ENCODE measurements around the gene NUMB. TPM values are rescaled to one million over a fixed set of nuclear protein-coding genes. Genes with fewer than 3 reads are reported as not detected.

Gene NUMB
- total and polyA plus RNA-seq, 2 experiments from 2014 or later, result 64.8 to 142 TPM

- Histone ChIP-seq H3K27me3 (replicated peaks; ENCODE audit: insufficient read depth) (peaks cover 35% of the 10 kb centered on the region), H3K4me2 (ENCODE audit: unreplicated experiment) (no peak overlapping the region)
These were observed 223.6 kb downstream of the NUMB start for GRCh38 chr14:73234586-73235394.

GRCh38 chr14:73234029-73234428 is 224.3 kb downstream of the NUMB start:
- Histone ChIP-seq H2AFZ (no peak overlapping the region), H3K4me1 (ENCODE audit: insufficient read depth) (peaks cover 10% of the 10 kb centered on the region), H3K27me3 (replicated peaks; ENCODE audit: insufficient read depth) (peaks cover 32% of the 10 kb centered on the region), H3K9ac (no peak overlapping the region), H3K4me2 (ENCODE audit: unreplicated experiment) (no peak overlapping the region), H3K36me3 (ENCODE audit: low read depth) (no peaks in the 10 kb centered on the region), H3K9me2 (ENCODE audit: insufficient read depth) (no peaks in the 10 kb centered on the region), H3K4me3 (no peak overlapping the region), H3K27ac (no peak overlapping the region), H3K9me3 (ENCODE audit: low read depth) (no peaks in the 10 kb centered on the region), H4K20me1 (ENCODE audit: insufficient read depth) (no peaks in the 10 kb centered on the region), H3K79me2 (ENCODE audit: insufficient read depth) (no peaks in the 10 kb centered on the region), H3F3A (ENCODE audit: insufficient read depth) (peaks cover 14% of the 10 kb centered on the region)
- DNase-seq, result no peak
- WGBS, 2 experiments (ENCODE audit: low coverage in 1 of 2, low lambda C conversion rate in 2 of 2, missing lambda C conversion rate in 2 of 2), result 75 to 85% methylated on average over 5 of the region's 5 CpGs
- in situ Hi-C loops (cut with MboI), result no loop called here
- TF ChIP-seq EZH2phosphoT487 (IDR thresholded peaks at IDR 0.05; ENCODE audit: insufficient read depth, low read depth) (no peak), EZH2 (IDR thresholded peaks at IDR 0.05; ENCODE audit: insufficient read depth, poor library complexity, severe bottlenecking) (no peak)

More at GRCh38 chr14:73234586-73235394, 223.6 kb downstream of the NUMB start:
- H3K36me3 ChIP-seq (ENCODE audit: low read depth), result no peaks in the 10 kb centered on the region
- no peaks in the 10 kb centered on the region for H4K20me1 ChIP-seq (ENCODE audit: insufficient read depth)
- TF ChIP-seq EZH2phosphoT487 (IDR thresholded peaks at IDR 0.05; ENCODE audit: insufficient read depth, low read depth) (no peak), EZH2 (IDR thresholded peaks at IDR 0.05; ENCODE audit: insufficient read depth, poor library complexity, severe bottlenecking) (no peak)
- H3K4me1 ChIP-seq (ENCODE audit: insufficient read depth), result peaks cover 17% of the 10 kb centered on the region
- no peaks in the 10 kb centered on the region for H3K9me3 ChIP-seq (ENCODE audit: low read depth)
- no peaks in the 10 kb centered on the region for H3K9me2 ChIP-seq (ENCODE audit: insufficient read depth)
- in situ Hi-C loops (cut with MboI), result no loop called here
- H3F3A ChIP-seq (ENCODE audit: insufficient read depth), result peaks cover 12% of the 10 kb centered on the region
- H3K4me3 ChIP-seq, result no peak overlapping the region
- H3K9ac ChIP-seq, result no peak overlapping the region
- WGBS, 2 experiments (ENCODE audit: low coverage in 1 of 2, low lambda C conversion rate in 2 of 2, missing lambda C conversion rate in 2 of 2), result 82 to 85% methylated on average over 11 of the region's 11 CpGs
- H3K27ac ChIP-seq, result no peak overlapping the region
- no peaks in the 10 kb centered on the region for H3K79me2 ChIP-seq (ENCODE audit: insufficient read depth)
- H2AFZ ChIP-seq, result no peak overlapping the region
- no peak for DNase-seq

- DNase-seq, result no peak
- TF ChIP-seq EZH2phosphoT487 (IDR thresholded peaks at IDR 0.05; ENCODE audit: insufficient read depth, low read depth) (no peak), EZH2 (IDR thresholded peaks at IDR 0.05; ENCODE audit: insufficient read depth, poor library complexity, severe bottlenecking) (no peak)
These were observed 224.8 kb downstream of the NUMB start for GRCh38 chr14:73233564-73233963.

GRCh38 chr14:73232984-73233383 is 225.4 kb downstream of the NUMB start:
- H2AFZ ChIP-seq, result no peak overlapping the region
- no peak overlapping the region for H3K9ac ChIP-seq
- DNase-seq, result no peak
- no peaks in the 10 kb centered on the region for H3K79me2 ChIP-seq (ENCODE audit: insufficient read depth)
- H3F3A ChIP-seq (ENCODE audit: insufficient read depth), result peaks cover 13% of the 10 kb centered on the region; the same call in 1 of the 2 replicates
- no peak for TF ChIP-seq EZH2phosphoT487 (IDR thresholded peaks at IDR 0.05; ENCODE audit: insufficient read depth, low read depth)
- no peak for TF ChIP-seq EZH2 (IDR thresholded peaks at IDR 0.05; ENCODE audit: insufficient read depth, poor library complexity, severe bottlenecking)
- WGBS, 2 experiments (ENCODE audit: low coverage in 1 of 2, low lambda C conversion rate in 2 of 2, missing lambda C conversion rate in 2 of 2), result 79 to 85% methylated on average over 8 of the region's 8 CpGs
- H3K9me2 ChIP-seq (ENCODE audit: insufficient read depth), result no peaks in the 10 kb centered on the region
- no peak overlapping the region for H3K4me3 ChIP-seq
- H3K9me3 ChIP-seq (ENCODE audit: low read depth), result no peaks in the 10 kb centered on the region
- no peak overlapping the region for H3K4me2 ChIP-seq (ENCODE audit: unreplicated experiment)
- in situ Hi-C loops (cut with MboI), result no loop called here
- H3K4me1 ChIP-seq (ENCODE audit: insufficient read depth), result peaks cover 11% of the 10 kb centered on the region
- no peak overlapping the region for H3K27ac ChIP-seq
- no peaks in the 10 kb centered on the region for H3K36me3 ChIP-seq (ENCODE audit: low read depth)
- peaks cover 32% of the 10 kb centered on the region for H3K27me3 ChIP-seq (replicated peaks; ENCODE audit: insufficient read depth)
- H4K20me1 ChIP-seq (ENCODE audit: insufficient read depth), result no peaks in the 10 kb centered on the region

More at GRCh38 chr14:73233564-73233963, 224.8 kb downstream of the NUMB start:
- no peaks in the 10 kb centered on the region for H3K9me2 ChIP-seq (ENCODE audit: insufficient read depth)
- H3K27me3 ChIP-seq (replicated peaks; ENCODE audit: insufficient read depth), result peaks cover 32% of the 10 kb centered on the region
- H4K20me1 ChIP-seq (ENCODE audit: insufficient read depth), result no peaks in the 10 kb centered on the region
- WGBS, 2 experiments (ENCODE audit: low coverage in 1 of 2, low lambda C conversion rate in 2 of 2, missing lambda C conversion rate in 2 of 2), result 91 to 92% methylated on average over 10 of the region's 10 CpGs
- H3K36me3 ChIP-seq (ENCODE audit: low read depth), result no peaks in the 10 kb centered on the region
- H3K4me3 ChIP-seq, result no peak overlapping the region
- no peak overlapping the region for H3K9ac ChIP-seq
- peaks cover 13% of the 10 kb centered on the region; the same call in 1 of the 2 replicates for H3F3A ChIP-seq (ENCODE audit: insufficient read depth)
- H3K9me3 ChIP-seq (ENCODE audit: low read depth), result no peaks in the 10 kb centered on the region
- H2AFZ ChIP-seq, result no peak overlapping the region
- in situ Hi-C loops (cut with MboI), result no loop called here
- no peak overlapping the region for H3K4me2 ChIP-seq (ENCODE audit: unreplicated experiment)
- peaks cover 10% of the 10 kb centered on the region for H3K4me1 ChIP-seq (ENCODE audit: insufficient read depth)
- H3K27ac ChIP-seq, result no peak overlapping the region
- H3K79me2 ChIP-seq (ENCODE audit: insufficient read depth), result no peaks in the 10 kb centered on the region

All from GM23248 (cell line).